ENCODE measurements around the gene HOXA5.

Gene HOXA5

GRCh38 chr7:27154901-27155815, 11.7 kb upstream of the HOXA5 start:
- peak; percentile 47; the same call in 1 of the 2 replicates for TF ChIP-seq GATA2 (IDR thresholded peaks at IDR 0.05; ENCODE audit: low read depth, low read length)
- no peak for TF ChIP-seq GATA3 (IDR thresholded peaks at IDR 0.05; ENCODE audit: low read depth, low read length)

- TF ChIP-seq GATA3 (IDR thresholded peaks at IDR 0.05; ENCODE audit: low read depth, low read length) (no peak), GATA2 (IDR thresholded peaks at IDR 0.05; ENCODE audit: low read depth, low read length) (no peak)
Measured at GRCh38 chr7:27154369-27154768, 10.9 kb upstream of the HOXA5 start.

- TF ChIP-seq GATA3 (IDR thresholded peaks at IDR 0.05; ENCODE audit: low read depth, low read length) (no peak), GATA2 (IDR thresholded peaks at IDR 0.05; ENCODE audit: low read depth, low read length) (no peak)
Measured at GRCh38 chr7:27153526-27153925, 10.0 kb upstream of the HOXA5 start.

- TF ChIP-seq GATA3 (IDR thresholded peaks at IDR 0.05; ENCODE audit: low read depth, low read length) = no peak
- TF ChIP-seq GATA2 (IDR thresholded peaks at IDR 0.05; ENCODE audit: low read depth, low read length) = no peak
Measured at GRCh38 chr7:27152816-27153442, 9.4 kb upstream of the HOXA5 start.

- TF ChIP-seq GATA2 (IDR thresholded peaks at IDR 0.05; ENCODE audit: low read depth, low read length) (no peak), GATA3 (IDR thresholded peaks at IDR 0.05; ENCODE audit: low read depth, low read length) (no peak)
Measured at GRCh38 chr7:27151931-27152815, 8.7 kb upstream of the HOXA5 start, which contains the start of gene HOXA3. HOXA3 (minus strand) TSS chr7:27152583; CDS start chr7:27110640, 41,943 bp downstream.

- no peak for TF ChIP-seq GATA3 (IDR thresholded peaks at IDR 0.05; ENCODE audit: low read depth, low read length)
- TF ChIP-seq GATA2 (IDR thresholded peaks at IDR 0.05; ENCODE audit: low read depth, low read length) = no peak
Measured at GRCh38 chr7:27151341-27151930, 8.0 kb upstream of the HOXA5 start.

- TF ChIP-seq GATA3 (IDR thresholded peaks at IDR 0.05; ENCODE audit: low read depth, low read length) = no peak
- no peak for TF ChIP-seq GATA2 (IDR thresholded peaks at IDR 0.05; ENCODE audit: low read depth, low read length)
Measured at GRCh38 chr7:27150568-27151340, 7.3 kb upstream of the HOXA5 start.

- TF ChIP-seq GATA2 (IDR thresholded peaks at IDR 0.05; ENCODE audit: low read depth, low read length) (no peak), GATA3 (IDR thresholded peaks at IDR 0.05; ENCODE audit: low read depth, low read length) (no peak)
Measured at GRCh38 chr7:27149842-27150567, 6.5 kb upstream of the HOXA5 start.

GRCh38 chr7:27148756-27149641, 5.5 kb upstream of the HOXA5 start:
- TF ChIP-seq GATA3 (IDR thresholded peaks at IDR 0.05; ENCODE audit: low read depth, low read length) = no peak
- no peak for TF ChIP-seq GATA2 (IDR thresholded peaks at IDR 0.05; ENCODE audit: low read depth, low read length)

- TF ChIP-seq GATA3 (IDR thresholded peaks at IDR 0.05; ENCODE audit: low read depth, low read length) = no peak
Measured at GRCh38 chr7:27148031-27148755, 4.7 kb upstream of the HOXA5 start.

All from SH-SY5Y (cell line).